GM12874 (cell line): ENCODE results near the gene KCNK1.

Experiments
- TF ChIP-seq, protein P1 (sequence below): IDR thresholded peaks from 2 replicates; pipeline ENCODE4 v1.5.1; 2011; ENCODE audit warnings: low read depth, mild to moderate bottlenecking, control low read depth, low read length, moderate library complexity; ENCODE audit not compliant: insufficient read depth

The KCNK1 gene

DNA sequence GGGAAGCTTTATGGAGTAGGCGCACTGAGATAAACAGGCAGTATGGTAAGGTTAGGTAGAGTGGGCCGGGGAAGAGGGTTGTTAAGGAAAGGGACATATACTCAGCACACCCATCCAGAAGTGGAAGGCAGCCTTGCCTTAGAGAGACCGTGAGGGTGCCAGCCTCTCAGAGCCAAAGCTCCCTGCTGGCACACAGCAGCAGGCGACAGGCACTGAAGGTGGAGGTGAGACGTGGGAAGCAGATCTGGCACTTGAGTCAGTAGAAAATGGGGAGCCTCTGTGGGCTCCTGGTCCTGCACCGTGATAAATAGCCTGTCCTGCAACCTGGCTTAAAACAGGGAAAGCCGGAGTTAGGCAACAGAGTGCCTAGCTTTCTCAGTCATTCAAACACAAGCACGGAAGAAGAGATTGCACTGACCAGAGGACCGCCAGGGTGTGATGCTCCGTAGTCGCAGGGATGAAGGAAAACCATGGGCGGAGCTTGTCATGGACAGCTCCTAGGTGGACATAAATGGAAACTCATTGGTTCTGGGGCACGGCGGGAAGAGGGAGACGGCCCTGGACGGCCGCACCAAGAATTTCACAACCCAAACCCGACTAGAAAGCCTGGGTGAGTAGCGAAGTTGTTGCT is 15.5 kb downstream of the KCNK1 start:
- TF ChIP-seq, protein P1, sequence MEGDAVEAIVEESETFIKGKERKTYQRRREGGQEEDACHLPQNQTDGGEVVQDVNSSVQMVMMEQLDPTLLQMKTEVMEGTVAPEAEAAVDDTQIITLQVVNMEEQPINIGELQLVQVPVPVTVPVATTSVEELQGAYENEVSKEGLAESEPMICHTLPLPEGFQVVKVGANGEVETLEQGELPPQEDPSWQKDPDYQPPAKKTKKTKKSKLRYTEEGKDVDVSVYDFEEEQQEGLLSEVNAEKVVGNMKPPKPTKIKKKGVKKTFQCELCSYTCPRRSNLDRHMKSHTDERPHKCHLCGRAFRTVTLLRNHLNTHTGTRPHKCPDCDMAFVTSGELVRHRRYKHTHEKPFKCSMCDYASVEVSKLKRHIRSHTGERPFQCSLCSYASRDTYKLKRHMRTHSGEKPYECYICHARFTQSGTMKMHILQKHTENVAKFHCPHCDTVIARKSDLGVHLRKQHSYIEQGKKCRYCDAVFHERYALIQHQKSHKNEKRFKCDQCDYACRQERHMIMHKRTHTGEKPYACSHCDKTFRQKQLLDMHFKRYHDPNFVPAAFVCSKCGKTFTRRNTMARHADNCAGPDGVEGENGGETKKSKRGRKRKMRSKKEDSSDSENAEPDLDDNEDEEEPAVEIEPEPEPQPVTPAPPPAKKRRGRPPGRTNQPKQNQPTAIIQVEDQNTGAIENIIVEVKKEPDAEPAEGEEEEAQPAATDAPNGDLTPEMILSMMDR = no peak

DNA sequence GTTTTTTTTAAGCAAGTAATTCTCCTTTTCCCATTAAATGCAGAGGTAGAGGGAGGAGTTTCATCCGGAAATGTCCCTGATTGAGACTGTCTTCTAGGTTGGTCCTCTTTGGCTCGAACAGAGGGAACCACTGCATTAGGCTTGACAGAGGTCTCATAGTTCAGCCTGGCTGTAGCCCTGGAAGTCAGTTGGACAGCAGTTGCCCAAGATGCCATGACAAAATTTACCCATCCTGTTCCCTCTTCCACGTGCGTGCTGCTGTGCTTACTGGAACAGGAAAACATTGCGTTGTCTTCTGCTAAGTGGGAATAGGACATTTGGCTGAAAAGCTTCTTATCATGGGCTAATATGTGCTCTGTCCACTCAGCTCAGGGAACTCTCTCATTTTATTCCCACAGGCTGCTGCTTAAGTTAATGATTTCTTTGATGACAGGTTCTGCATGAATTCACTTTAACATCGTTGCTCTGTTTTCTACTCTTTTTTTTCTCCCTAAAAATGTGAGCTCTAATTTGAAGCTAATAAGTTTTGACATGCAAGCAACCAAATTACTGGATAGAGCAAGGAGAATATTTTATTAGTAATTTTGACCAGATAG is 18.0 kb downstream of the KCNK1 start:
- TF ChIP-seq, protein P1 = no peak

DNA sequence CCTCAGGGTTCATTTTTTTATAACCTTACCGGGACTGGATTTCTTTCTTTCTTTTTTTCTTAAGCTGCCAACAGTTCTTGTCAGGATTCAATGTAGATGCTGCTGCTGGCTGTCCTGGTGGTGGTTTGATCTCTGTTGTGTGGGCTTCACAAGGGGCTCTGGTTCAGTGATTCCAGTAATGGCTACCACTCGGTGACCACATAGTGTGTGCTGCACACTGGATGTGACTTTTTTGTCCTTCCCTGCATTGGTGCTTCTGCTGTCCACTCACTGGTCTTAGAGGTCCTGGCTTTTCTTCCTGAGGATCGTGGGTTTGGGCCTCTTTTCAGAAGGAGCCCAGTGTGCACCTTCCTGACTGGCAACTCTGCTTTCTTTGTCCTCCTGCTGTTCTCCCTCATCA is 18.5 kb downstream of the KCNK1 start:
- TF ChIP-seq, protein P1 = no peak

DNA sequence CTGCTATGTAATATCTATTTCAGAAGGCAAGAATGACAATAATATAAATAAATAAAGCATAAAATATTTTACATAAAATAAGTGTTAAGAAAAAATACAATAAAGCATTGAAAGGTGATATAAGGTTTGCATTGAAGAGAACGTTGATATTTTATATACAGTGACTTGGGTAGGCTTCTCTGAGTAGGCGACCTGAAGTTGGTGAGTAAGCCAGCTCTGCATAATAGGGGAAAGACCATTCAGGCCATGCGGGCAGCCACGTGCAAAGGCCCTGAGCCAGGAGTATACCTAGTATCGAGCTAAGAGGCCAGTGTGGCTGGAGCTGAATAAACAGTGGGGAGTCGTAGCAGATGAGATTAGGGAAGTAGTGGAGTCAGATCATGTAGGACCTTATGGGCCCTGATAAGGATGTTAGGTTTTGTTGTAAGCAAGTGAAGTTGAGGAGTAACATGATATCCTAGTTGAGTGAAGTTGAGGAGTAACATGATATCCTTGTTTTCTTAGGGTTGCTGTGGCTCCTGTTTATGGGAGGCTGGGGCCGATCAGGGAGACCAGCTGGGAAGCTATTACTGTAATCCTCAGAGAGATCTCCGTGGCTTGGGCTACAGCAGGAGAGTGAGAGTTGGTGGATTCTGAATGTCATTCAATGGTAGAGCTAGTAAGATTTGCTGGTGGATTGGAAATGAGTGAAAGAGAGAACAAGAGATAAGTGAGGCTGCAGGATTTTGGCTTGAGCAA is 22.0 kb downstream of the KCNK1 start:
- TF ChIP-seq, protein P1 = no peak

DNA sequence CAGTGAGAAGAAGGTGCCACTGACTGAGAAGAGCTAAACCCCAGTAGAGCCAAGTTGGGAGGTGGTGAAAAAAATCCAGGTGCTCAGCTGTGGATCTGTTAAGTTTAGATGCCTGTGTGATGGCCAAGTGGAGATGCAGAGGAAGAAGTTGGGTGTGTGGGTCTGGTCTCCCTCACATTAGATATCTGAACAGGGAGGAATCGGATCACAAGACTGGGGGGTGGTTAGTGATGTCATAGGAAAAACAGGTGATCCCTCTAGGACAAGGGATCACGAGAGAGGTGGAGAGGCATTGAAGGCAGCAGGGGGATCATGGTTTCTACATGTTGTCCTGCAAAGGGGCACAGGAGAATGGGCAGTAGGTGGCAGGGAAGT is 22.6 kb downstream of the KCNK1 start:
- TF ChIP-seq, protein P1 = no peak

DNA sequence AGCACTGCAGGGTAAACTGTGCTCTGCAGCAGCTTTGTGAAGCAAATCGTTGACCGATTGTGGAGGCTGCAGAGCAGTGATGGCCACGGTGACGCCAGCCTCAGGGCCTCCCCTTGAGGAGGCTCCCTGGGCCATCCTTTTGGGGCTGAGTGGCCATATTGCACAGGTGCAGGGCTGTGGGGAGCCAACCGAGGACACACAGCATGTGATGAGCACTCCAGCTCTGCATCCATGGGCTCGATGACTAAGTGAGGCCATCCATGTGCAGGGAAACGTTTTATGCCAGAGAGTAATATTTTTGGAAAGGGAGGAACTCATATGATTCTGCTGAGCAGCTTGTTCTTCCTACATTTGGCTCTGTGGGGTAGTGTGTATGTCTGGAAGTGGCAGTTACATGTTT is 24.6 kb downstream of the KCNK1 start:
- TF ChIP-seq, protein P1 = no peak

DNA sequence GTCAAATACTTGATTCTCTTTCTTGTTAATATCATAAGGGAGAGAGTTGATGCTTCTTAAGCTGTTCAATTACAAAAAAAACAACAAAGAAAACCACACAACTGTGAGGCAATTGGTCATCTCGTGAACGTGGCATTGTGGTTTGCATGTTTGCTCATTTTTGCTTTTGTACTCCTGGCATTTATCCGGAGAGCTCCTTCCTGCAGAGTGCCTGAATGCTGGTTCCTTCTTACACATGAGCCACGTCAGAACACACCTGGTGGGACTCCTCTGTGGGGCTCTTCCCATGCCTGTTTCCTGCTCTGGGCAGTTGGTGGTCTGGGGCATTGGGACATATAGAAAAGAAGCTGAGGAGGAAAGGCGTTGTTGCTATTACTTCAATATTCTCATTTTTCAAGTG is 25.7 kb downstream of the KCNK1 start:
- TF ChIP-seq, protein P1 = no peak
